NB4 (cell line): ENCODE measurements around the gene ADM2.

Experiments used
- DNase-seq: peaks from one replicate; pipeline ENCODE4 v3.0.0; 2010; ENCODE audit warnings: low read depth
- H3K4me3 ChIP-seq: one replicate; pipeline ENCODE4 v1.5.1; 2011; ENCODE audit warnings: mild to moderate bottlenecking, low read depth, low read length, moderate library complexity
- MYC ChIP-seq: IDR thresholded peaks from 2 replicates; pipeline ENCODE4 v1.6.1; 2011; ENCODE audit warnings: low read depth, low read length
- POLR2A ChIP-seq: IDR thresholded peaks from 2 replicates; pipeline ENCODE4 v1.6.1; 2011; ENCODE audit warnings: mild to moderate bottlenecking; ENCODE audit not compliant: insufficient read length; ENCODE audit errors: extremely low read depth
- TF ChIP-seq, protein P1 (sequence below): IDR thresholded peaks from one replicate; pipeline ENCODE4 v1.5.1; 2012; ENCODE audit warnings: low read depth, low read length
- TF ChIP-seq, protein P2 (sequence below): IDR thresholded peaks from 2 replicates; pipeline ENCODE4 v1.6.1; 2011; ENCODE audit warnings: low read depth, low read length

ADM2 gene

DNA sequence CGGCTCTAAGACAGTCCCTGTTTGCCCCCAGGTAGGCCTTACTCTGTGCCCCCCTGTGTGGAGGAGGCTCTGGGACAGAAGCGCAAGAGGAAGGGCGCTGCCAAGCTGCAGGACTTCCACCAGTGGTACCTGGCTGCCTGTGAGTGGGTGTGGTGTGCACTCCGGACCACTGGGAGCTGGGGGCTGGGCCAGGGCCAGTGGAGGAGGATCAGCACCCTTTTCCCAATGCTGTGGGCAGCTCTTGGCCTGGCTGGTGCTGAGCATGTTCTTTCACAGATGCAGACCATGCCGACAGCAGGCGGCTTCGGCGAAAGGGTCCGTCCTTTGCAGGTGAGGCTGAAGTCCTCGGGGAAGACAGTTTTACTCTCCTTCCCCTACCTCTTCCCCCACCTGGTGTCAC is 40.4 kb downstream of the ADM2 start:
- DNase-seq = no peak
- H3K4me3 ChIP-seq = no peak overlapping the region
- TF ChIP-seq, protein P1, sequence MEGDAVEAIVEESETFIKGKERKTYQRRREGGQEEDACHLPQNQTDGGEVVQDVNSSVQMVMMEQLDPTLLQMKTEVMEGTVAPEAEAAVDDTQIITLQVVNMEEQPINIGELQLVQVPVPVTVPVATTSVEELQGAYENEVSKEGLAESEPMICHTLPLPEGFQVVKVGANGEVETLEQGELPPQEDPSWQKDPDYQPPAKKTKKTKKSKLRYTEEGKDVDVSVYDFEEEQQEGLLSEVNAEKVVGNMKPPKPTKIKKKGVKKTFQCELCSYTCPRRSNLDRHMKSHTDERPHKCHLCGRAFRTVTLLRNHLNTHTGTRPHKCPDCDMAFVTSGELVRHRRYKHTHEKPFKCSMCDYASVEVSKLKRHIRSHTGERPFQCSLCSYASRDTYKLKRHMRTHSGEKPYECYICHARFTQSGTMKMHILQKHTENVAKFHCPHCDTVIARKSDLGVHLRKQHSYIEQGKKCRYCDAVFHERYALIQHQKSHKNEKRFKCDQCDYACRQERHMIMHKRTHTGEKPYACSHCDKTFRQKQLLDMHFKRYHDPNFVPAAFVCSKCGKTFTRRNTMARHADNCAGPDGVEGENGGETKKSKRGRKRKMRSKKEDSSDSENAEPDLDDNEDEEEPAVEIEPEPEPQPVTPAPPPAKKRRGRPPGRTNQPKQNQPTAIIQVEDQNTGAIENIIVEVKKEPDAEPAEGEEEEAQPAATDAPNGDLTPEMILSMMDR = no peak
- no peak for TF ChIP-seq POLR2A
- TF ChIP-seq, protein P2, sequence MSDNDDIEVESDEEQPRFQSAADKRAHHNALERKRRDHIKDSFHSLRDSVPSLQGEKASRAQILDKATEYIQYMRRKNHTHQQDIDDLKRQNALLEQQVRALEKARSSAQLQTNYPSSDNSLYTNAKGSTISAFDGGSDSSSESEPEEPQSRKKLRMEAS = no peak
- TF ChIP-seq MYC = no peak

DNA sequence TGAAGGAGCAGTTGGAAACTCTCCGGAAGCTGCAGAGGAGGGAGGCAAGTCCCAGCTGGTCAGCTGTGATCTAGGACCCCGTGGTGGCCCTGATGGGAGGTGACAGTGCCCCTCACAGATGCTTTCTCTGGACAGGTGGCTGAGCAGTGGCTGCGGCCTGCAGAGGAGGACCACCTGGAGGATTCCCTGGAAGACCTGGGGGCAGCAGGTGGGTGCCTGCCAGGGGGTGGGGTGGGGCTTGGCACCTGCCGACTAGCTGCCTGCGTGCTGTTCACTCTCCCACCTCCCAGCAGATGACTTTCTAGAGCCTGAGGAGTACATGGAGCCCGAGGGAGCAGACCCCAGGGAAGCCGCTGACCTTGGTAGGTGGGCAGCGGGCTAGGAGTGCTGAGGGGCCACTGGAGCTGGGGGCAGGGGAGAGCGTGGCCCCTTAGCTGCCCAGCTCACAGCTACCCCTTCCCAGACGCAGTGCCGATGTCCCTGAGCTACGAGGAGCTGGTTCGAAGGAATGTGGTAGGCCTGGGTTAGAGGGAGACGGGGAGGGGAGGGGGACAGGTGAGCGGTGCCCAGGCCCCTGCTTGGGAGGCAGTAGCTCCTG is 41.0 kb downstream of the ADM2 start:
- DNase-seq = no peak
- TF ChIP-seq MYC = no peak
- TF ChIP-seq, protein P1 = no peak
- TF ChIP-seq POLR2A = no peak
- TF ChIP-seq, protein P2 = no peak
- no peak overlapping the region for H3K4me3 ChIP-seq

DNA sequence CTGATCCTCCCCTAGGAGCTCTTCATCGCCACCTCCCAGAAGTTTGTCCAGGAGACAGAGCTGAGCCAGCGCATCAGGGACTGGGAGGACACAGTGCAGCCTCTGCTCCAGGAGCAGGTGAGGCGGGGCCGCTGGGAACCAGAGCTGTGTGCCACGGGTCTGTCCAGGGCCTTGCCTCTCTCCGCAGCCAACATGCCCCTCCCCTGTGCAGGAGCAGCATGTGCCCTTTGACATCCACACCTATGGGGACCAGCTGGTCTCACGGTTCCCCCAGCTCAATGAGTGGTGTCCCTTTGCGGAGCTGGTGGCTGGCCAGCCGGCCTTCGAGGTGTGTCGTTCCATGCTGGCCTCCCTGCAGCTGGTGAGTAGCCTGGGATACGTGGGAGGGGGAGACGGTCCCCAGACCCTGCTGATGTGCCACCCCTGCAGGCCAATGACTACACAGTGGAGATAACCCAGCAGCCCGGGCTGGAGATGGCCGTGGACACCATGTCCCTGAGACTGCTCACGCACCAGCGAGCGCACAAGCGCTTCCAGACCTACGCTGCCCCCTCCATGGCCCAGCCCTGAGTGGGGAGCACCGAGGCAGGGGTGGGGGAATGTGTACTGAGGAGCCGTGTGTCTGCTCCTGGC is 41.6 kb downstream of the ADM2 start:
- TF ChIP-seq POLR2A (no peak), MYC (no peak)
- TF ChIP-seq, protein P1 = no peak
- TF ChIP-seq, protein P2 = no peak
- H3K4me3 ChIP-seq = no peak overlapping the region
- no peak for DNase-seq

DNA sequence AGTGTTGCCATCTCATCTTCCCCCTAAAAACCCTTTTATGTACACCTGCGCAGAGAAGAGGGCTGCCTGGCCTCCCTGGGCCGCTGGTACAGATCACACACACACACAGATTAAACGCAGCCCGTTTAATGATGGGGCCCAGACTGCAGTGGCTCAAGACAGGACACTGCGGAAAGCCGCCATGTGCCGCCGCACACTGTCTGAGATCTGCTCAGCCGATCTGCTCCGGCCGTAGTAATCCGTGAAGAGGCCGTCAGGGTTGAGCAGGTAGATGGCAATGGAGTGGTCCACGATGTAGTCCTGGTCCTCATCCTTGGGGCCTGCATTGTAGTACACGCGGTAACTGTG is 42.1 kb downstream of the ADM2 start:
- no peak for DNase-seq
- no peak overlapping the region for H3K4me3 ChIP-seq
- TF ChIP-seq POLR2A = no peak
- no peak for TF ChIP-seq MYC
- TF ChIP-seq, protein P2 = no peak
- TF ChIP-seq, protein P1 = no peak

DNA sequence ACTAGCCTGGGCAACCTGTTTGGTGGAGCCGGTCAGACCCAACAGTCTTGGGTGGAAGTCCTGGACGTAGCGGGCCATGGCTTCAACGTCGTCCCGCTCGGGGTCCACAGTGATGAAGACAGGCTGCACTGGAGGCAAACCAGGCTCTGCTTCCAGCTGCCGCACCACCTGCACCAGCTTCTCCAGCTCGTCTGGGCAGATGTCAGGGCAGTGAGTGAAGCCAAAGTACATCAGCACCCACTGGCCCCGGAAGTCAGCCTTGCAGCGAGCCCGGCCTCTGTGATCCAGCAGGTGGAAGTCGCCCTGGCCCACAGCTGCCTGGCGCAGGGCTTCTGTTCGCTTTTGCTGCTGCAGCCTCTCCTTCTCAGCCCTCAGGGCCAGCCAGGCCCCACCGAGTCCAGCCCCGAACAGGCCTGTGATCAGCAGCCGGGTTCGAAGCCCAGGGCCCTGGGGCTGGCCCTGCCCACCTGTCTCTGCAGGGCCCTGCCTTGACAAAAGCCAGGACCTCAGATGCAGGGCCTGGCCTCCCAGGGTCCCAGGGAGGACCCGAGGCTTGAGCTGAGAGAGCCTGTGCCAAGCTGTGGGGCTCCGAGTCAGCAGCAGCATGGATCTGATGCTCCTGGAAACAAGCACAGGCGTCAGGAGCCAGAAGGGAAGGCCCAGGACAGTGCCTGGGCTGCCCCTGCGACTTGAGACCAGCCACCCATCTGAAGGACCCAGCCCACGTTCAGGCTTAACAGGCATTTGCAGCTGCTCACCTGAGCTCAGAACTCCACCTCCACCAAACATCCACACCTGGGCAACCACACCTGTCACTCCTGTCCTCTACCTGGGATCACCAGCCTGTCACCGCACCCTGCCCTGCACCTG is 42.7 kb downstream of the ADM2 start:
- no peak for DNase-seq
- TF ChIP-seq, protein P1 = no peak
- TF ChIP-seq POLR2A = no peak
- no peak for TF ChIP-seq MYC
- TF ChIP-seq, protein P2 = no peak
- H3K4me3 ChIP-seq = peak overlapping the region; percentile 74
